Left lung (tissue), 10 donors: ENCODE results near the gene MMRN1. TPM values are rescaled to one million over a fixed set of nuclear protein-coding genes. Genes with fewer than 3 reads are reported as not detected.

Source experiments
- ATAC-seq: fragments of 200-7000 bp; cut with Tn5 transposase; one replicate; pipeline ENCODE4 v1.9.1; 2020; ENCODE audit warnings: moderate library complexity
- DNase-seq, 4 donors: peaks; one replicate each; pipeline ENCODE4 v3.0.0-alpha.2; 2013 to 2020
- H3K27ac ChIP-seq, 2 donors: fragments of 200-600 bp; sonication (generic) in 1 of 2; one replicate each; pipeline versions ENCODE4 v1.5.0 to v1.8.0; 2020 to 2021
- H3K27me3 ChIP-seq, 2 donors: fragments of 200-600 bp; sonication (generic) in 1 of 2; one replicate each; pipeline versions ENCODE4 v1.5.0 to v1.8.0; 2020 to 2021
- H3K36me3 ChIP-seq, 2 donors: fragments of 200-600 bp; sonication (generic) in 1 of 2; one replicate each; pipeline versions ENCODE4 v1.5.0 to v1.8.0; 2020 to 2021
- H3K4me1 ChIP-seq, 2 donors: fragments of 200-600 bp; one replicate each; pipeline ENCODE4 v1.8.0; 2021
- H3K4me3 ChIP-seq, 2 donors: fragments of 200-600 bp; sonication (generic) in 1 of 2; one replicate each; pipeline versions ENCODE4 v1.5.0 to v1.8.0; 2020 to 2021; ENCODE audit warnings: mild to moderate bottlenecking in 1 of 2
- H3K9me3 ChIP-seq, 2 donors: fragments of 200-600 bp; sonication (generic) in 1 of 2; one replicate each; pipeline versions ENCODE4 v1.5.0 to v1.8.0; 2020 to 2021
- CTCF ChIP-seq, 2 donors: fragments of 200-600 bp; sonication (generic) in 1 of 2; IDR thresholded peaks; one replicate each; pipeline versions ENCODE4 v1.5.0 to v1.8.0; 2021; ENCODE audit warnings: antibody characterized with exemption in 2 of 2
- intact Hi-C, 2 donors: fragments of 100-400 bp; cut with DNase I; formaldehyde crosslinking; loops; one replicate each; pipeline versions ENCODE4 v1.11.2 to v1.14.2; 2022
- polyA plus RNA-seq, 6 donors: library from polyadenylated mRNA; unstranded; fragments of 120-200 nt; gene quantifications; one replicate each; pipeline ENCODE4 v1.2.1, GENCODE V29; 2013; ENCODE audit not compliant: insufficient read length in 6 of 6
- total RNA-seq, 2 donors: library from RNA; stranded (reverse); fragmentation: NEBNext Ultra II Directional; extraction: Animal tissue kit (Norgen Biotek cat#: 25700); gene quantifications; one replicate each; pipeline ENCODE4 v1.2.1, GENCODE V29; 2021
- donor health status: DM: no; HTN: yes; CAD: no.
- donor health status: DM: no; HTN: no; CAD: no.

MMRN1 gene
- total and polyA plus RNA-seq, 8 donors: 19.4 to 62.1 (median 28.7) TPM

DNA sequence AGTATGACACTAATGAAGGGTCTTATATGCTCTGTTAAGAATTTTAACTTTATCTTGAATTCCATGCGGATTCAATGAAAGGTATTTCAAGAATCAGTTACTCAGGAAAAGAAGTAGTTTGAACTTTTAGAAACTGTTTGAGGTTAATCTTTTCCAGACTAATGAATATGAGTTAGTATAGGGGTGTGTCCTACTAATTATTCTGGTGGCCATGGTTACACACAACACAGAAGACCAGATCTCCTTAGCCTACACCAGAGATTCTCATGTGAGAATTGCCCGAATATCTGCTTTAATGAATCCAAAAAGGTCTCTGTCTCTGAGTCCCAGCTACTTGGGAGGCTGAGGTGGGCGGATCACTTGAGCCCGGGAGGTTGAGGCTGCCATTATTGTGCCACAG, 100.4 kb downstream of the MMRN1 start:
- TF ChIP-seq CTCF (IDR thresholded peaks at IDR 0.05): no peak
- Histone ChIP-seq H3K4me1 (no peaks in the 10 kb centered on the region), H3K4me3 (no peak overlapping the region), H3K36me3 (no peaks in the 10 kb centered on the region), H3K27me3 (no peaks in the 10 kb centered on the region), H3K27ac (no peak overlapping the region), H3K9me3 (no peaks in the 10 kb centered on the region)
- DNase-seq: no peak
- intact Hi-C loops: no loop called here
- ATAC-seq: no peak

DNA sequence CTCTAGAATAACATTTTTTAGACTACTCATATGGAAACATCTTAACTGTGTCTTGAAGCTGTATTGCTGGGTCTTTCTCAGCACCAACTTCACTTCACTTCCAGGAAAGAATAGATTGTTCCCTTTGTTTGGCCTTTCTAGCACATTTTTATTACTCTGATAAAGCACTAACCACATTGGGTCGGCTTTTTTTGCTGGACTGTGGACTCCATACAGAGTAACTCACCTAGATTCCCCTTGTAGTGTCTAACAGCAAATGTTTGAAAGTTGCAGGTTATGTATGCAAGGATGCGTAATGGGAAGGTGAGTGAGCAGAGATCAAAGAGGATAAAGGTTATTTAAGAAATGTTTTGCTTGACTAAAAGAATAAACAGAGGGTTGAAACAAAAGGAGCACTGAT, 101.2 kb downstream of the MMRN1 start:
- DNase-seq: no peak
- no peaks in the 10 kb centered on the region for H3K27me3 ChIP-seq
- H3K27ac ChIP-seq: no peak overlapping the region
- H3K36me3 ChIP-seq: no peaks in the 10 kb centered on the region
- intact Hi-C loops: no loop called here
- no peaks in the 10 kb centered on the region for H3K4me1 ChIP-seq
- no peak for TF ChIP-seq CTCF (IDR thresholded peaks at IDR 0.05)
- H3K4me3 ChIP-seq: no peak overlapping the region
- ATAC-seq: no peak
- no peaks in the 10 kb centered on the region for H3K9me3 ChIP-seq

DNA sequence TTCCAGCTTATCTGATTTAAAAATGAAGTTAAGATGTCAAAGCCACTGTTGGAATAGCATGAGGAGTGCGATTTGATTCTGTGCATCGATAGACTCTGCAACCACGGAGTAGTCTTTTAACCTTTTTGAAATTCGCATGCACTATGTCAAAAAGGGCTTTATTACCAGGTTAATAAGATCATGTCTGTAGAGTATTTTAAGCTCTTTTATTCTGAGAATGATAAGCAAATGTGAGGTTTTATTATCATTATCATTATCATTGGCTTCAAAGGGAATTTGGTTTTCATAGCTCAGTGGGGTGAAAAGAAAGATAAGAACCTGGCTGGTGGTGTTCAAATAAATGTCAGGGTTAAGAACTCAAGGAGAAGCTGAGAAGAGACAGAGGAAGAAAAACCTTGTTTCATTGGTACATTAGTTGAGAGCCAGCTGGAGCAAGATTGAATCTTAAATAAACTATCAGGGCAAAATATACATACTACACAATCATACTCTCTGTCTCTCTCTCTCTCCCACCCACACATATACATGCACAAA, 102.6 kb downstream of the MMRN1 start:
- DNase-seq: no peak
- H3K4me1 ChIP-seq: no peaks in the 10 kb centered on the region
- no peaks in the 10 kb centered on the region for H3K9me3 ChIP-seq

DNA sequence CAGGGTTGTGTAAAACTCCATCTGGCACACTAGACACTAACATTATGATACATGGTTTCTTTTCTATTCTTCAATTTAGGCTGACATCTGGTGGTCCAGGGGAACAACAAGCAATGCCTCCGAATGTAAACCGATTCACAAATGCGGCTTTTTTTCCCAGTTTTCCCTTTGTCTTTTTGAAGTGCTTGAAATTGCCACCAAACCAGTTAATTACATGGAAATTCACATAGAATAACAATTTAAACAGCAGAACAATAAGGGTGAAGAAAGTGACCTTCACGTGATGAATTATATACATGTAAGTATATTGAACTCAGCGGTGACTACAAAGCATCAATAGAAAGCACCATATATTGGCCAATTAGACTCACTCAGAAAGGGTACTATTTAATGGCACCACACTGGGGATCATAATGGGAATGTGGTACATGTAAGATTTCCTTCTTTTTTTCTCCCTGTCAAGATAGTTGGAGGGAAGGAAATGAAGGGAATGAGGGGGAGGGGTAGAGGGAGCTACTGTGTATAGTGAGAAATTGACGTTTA, 103.9 kb downstream of the MMRN1 start:
- Histone ChIP-seq H3K9me3 (no peaks in the 10 kb centered on the region), H3K4me3 (no peak overlapping the region), H3K4me1 (no peaks in the 10 kb centered on the region), H3K36me3 (no peaks in the 10 kb centered on the region), H3K27me3 (no peaks in the 10 kb centered on the region), H3K27ac (no peak overlapping the region)
- intact Hi-C loops: no loop called here
- ATAC-seq: no peak
- no peak for TF ChIP-seq CTCF (IDR thresholded peaks at IDR 0.05)
- DNase-seq: peak in 2 of 4 donors; percentile 3 to 21

More for the DNA sequence above, 102.6 kb downstream of the MMRN1 start:
- ATAC-seq: no peak
- no peak overlapping the region for H3K4me3 ChIP-seq
- H3K27ac ChIP-seq: no peak overlapping the region
- no peak for TF ChIP-seq CTCF (IDR thresholded peaks at IDR 0.05)
- intact Hi-C loops: no loop called here
- H3K27me3 ChIP-seq: no peaks in the 10 kb centered on the region
- H3K36me3 ChIP-seq: no peaks in the 10 kb centered on the region

DNA sequence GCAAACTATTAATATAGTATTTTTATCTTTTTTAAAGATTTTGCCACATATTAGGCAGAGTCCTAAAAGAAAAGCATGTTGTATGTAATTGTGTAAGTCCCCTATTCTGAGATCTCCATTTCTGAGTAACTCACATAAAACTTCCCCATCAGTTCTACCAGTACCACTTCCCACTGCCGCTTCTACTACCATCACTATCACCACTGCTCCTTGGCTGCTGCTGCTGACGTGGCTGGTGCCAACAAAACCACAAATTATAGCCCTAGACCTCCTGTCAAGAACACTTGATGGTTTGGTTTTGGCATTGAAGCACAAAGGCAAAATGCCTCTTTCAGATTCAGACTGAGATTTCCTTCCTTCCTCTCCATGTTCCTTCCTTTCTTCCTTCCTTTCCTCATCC, 106.4 kb downstream of the MMRN1 start:
- TF ChIP-seq CTCF (IDR thresholded peaks at IDR 0.05): no peak
- Histone ChIP-seq H3K36me3 (no peaks in the 10 kb centered on the region), H3K4me3 (no peak overlapping the region), H3K9me3 (no peaks in the 10 kb centered on the region), H3K4me1 (no peaks in the 10 kb centered on the region), H3K27ac (no peak overlapping the region), H3K27me3 (no peaks in the 10 kb centered on the region)
- ATAC-seq (no peak), DNase-seq (no peak)
- intact Hi-C loops: no loop called here
